Measurements from ENCODE around the gene PNLIPRP2. TPM values are rescaled to one million over a fixed set of nuclear protein-coding genes. Genes with fewer than 3 reads are reported as not detected.

The PNLIPRP2 gene
- total RNA-seq, 1 donor from 2014 or later: not detected

DNA sequence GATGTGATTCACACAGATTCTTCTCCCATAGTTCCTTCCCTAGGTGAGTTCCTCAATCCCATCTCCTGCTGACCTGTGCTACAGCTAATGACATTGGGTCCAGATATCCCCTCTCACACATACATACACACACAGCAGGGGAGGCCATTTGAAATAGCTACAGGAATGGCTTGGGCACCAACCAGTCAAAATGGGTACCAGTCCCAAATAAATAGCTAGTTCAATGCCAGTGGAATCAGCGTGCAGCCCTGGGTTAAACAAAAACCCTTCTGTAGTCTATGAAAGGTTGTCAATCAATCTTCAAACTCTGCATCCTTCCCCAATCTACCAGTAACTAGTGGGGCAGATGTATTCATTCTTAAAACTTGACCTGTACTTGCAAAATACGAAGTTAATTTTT, 9.3 kb downstream of the PNLIPRP2 start:
- no peak for TF ChIP-seq EZH2 (IDR thresholded peaks at IDR 0.05; ENCODE audit: insufficient read depth, low read length)
- TF ChIP-seq, protein P1, sequence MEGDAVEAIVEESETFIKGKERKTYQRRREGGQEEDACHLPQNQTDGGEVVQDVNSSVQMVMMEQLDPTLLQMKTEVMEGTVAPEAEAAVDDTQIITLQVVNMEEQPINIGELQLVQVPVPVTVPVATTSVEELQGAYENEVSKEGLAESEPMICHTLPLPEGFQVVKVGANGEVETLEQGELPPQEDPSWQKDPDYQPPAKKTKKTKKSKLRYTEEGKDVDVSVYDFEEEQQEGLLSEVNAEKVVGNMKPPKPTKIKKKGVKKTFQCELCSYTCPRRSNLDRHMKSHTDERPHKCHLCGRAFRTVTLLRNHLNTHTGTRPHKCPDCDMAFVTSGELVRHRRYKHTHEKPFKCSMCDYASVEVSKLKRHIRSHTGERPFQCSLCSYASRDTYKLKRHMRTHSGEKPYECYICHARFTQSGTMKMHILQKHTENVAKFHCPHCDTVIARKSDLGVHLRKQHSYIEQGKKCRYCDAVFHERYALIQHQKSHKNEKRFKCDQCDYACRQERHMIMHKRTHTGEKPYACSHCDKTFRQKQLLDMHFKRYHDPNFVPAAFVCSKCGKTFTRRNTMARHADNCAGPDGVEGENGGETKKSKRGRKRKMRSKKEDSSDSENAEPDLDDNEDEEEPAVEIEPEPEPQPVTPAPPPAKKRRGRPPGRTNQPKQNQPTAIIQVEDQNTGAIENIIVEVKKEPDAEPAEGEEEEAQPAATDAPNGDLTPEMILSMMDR (IDR thresholded peaks at IDR 0.05; ENCODE audit: insufficient read depth, low read depth, low read length): no peak
- no peak for DNase-seq (ENCODE audit: low read depth)
- Mint-ChIP-seq H3K27me3 (ENCODE audit: low read depth, unreplicated experiment) (peaks cover 47% of the 10 kb centered on the region), H3K27ac (ENCODE audit: unreplicated experiment) (no peak overlapping the region), H3K4me3 (ENCODE audit: unreplicated experiment) (no peak overlapping the region), H3K36me3 (ENCODE audit: low read depth, unreplicated experiment) (no peaks in the 10 kb centered on the region), H3K9me3 (ENCODE audit: unreplicated experiment) (no peaks in the 10 kb centered on the region), H3K4me1 (ENCODE audit: low read depth, unreplicated experiment) (no peaks in the 10 kb centered on the region)
- Histone ChIP-seq H3K27me3 (ENCODE audit: insufficient read depth, low read length) (peaks cover 2% of the 10 kb centered on the region), H3K9me3 (ENCODE audit: insufficient read depth, low read depth, low read length) (no peaks in the 10 kb centered on the region), H3K36me3 (ENCODE audit: insufficient read depth, low read length) (no peaks in the 10 kb centered on the region), H3K9ac (ENCODE audit: low read length) (no peak overlapping the region), H3K27ac (ENCODE audit: low read depth, low read length) (no peak overlapping the region), H3K4me3 (ENCODE audit: insufficient read depth, low read depth, low read length) (no peak overlapping the region), H3K4me1 (ENCODE audit: insufficient read depth, low read length) (no peaks in the 10 kb centered on the region), H3K79me2 (ENCODE audit: insufficient read depth, low read length) (no peaks in the 10 kb centered on the region), H4K20me1 (ENCODE audit: insufficient read depth, low read length) (no peaks in the 10 kb centered on the region), H2AFZ (ENCODE audit: low read depth, low read length) (no peak overlapping the region), H3K4me2 (ENCODE audit: low read length) (no peak overlapping the region)
- no peak for FAIRE-seq

DNA sequence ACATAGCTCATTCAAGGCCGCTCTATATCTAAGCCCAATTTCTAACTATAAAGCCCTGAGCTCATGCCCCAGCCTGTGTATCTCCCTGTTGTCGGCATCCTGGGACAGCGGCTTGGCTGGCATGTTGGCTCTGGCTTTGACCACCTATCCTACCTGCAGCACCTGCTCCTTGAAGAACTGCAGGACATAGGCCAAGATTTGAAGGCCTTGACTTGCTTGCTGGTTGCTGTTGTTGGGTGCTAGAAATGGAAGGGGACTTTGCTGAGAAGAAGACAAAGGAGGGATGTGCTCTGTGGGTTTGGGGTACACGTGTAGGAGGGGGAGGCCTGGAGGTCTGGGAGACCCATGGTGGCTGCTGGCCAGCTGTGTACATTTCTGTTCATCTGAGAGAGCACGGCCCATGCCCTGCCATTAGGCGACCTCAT, 11.1 kb downstream of the PNLIPRP2 start:
- no peaks in the 10 kb centered on the region for H3K4me1 Mint-ChIP-seq (ENCODE audit: low read depth, unreplicated experiment)
- peaks cover 2% of the 10 kb centered on the region for H3K27me3 ChIP-seq (ENCODE audit: insufficient read depth, low read length)
- H3K4me2 ChIP-seq (ENCODE audit: low read length): no peak overlapping the region
- no peaks in the 10 kb centered on the region for H3K36me3 Mint-ChIP-seq (ENCODE audit: low read depth, unreplicated experiment)
- no peak overlapping the region for H3K27ac ChIP-seq (ENCODE audit: low read depth, low read length)
- H3K4me3 Mint-ChIP-seq (ENCODE audit: unreplicated experiment): no peak overlapping the region
- no peak overlapping the region for H3K27ac Mint-ChIP-seq (ENCODE audit: unreplicated experiment)
- peaks cover 37% of the 10 kb centered on the region for H3K27me3 Mint-ChIP-seq (ENCODE audit: low read depth, unreplicated experiment)
- no peaks in the 10 kb centered on the region for H3K9me3 Mint-ChIP-seq (ENCODE audit: unreplicated experiment)
- no peaks in the 10 kb centered on the region for H3K79me2 ChIP-seq (ENCODE audit: insufficient read depth, low read length)
- H3K4me1 ChIP-seq (ENCODE audit: insufficient read depth, low read length): no peaks in the 10 kb centered on the region
- DNase-seq (ENCODE audit: low read depth) (no peak), FAIRE-seq (no peak)
- no peak overlapping the region for H3K9ac ChIP-seq (ENCODE audit: low read length)
- TF ChIP-seq EZH2 (IDR thresholded peaks at IDR 0.05; ENCODE audit: insufficient read depth, low read length): no peak
- TF ChIP-seq, protein P1 (IDR thresholded peaks at IDR 0.05; ENCODE audit: insufficient read depth, low read depth, low read length): no peak
- no peak overlapping the region for H2AFZ ChIP-seq (ENCODE audit: low read depth, low read length)
- H4K20me1 ChIP-seq (ENCODE audit: insufficient read depth, low read length): no peaks in the 10 kb centered on the region
- H3K9me3 ChIP-seq (ENCODE audit: insufficient read depth, low read depth, low read length): no peaks in the 10 kb centered on the region
- no peak overlapping the region for H3K4me3 ChIP-seq (ENCODE audit: insufficient read depth, low read depth, low read length)
- H3K36me3 ChIP-seq (ENCODE audit: insufficient read depth, low read length): no peaks in the 10 kb centered on the region

DNA sequence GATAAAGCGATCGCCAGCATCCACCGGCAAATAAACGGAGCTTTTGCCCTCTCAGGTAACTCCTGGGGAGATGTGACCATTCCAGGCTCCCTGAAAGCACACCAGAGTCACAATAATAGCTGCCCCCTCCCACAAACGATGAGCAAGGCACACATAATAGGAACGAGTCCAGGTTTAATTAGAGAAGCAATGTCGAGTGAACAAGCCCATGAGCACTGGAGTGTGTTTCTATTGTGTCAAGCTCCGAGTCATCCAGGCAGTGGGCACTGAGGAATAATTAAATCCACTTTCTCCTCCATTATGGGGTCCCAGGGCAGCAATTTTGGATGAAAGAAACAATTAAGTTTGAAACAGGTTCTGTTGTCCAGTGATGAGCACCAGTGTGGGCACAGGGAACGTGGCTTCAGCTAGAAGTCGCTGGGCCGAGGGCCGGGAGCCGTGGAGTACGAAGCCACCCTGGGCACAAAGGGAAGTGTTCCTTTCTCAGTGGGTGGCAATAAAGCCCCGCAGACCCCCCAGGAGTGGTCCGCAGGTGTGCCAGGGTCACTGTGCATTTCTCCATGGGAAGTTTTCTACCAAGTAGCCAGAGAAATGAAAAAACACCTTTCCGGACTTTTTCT, 12.0 kb downstream of the PNLIPRP2 start:
- H4K20me1 ChIP-seq (ENCODE audit: insufficient read depth, low read length): no peaks in the 10 kb centered on the region
- FAIRE-seq (no peak), DNase-seq (ENCODE audit: low read depth) (no peak)
- H3K4me1 ChIP-seq (ENCODE audit: insufficient read depth, low read length): no peaks in the 10 kb centered on the region
- Mint-ChIP-seq H3K27ac (ENCODE audit: unreplicated experiment) (no peak overlapping the region), H3K4me3 (ENCODE audit: unreplicated experiment) (no peak overlapping the region), H3K4me1 (ENCODE audit: low read depth, unreplicated experiment) (no peaks in the 10 kb centered on the region), H3K9me3 (ENCODE audit: unreplicated experiment) (no peaks in the 10 kb centered on the region), H3K27me3 (ENCODE audit: low read depth, unreplicated experiment) (peaks cover 35% of the 10 kb centered on the region), H3K36me3 (ENCODE audit: low read depth, unreplicated experiment) (no peaks in the 10 kb centered on the region)
- no peaks in the 10 kb centered on the region for H3K79me2 ChIP-seq (ENCODE audit: insufficient read depth, low read length)
- H3K27me3 ChIP-seq (ENCODE audit: insufficient read depth, low read length): peaks cover 2% of the 10 kb centered on the region
- no peaks in the 10 kb centered on the region for H3K9me3 ChIP-seq (ENCODE audit: insufficient read depth, low read depth, low read length)
- H3K4me2 ChIP-seq (ENCODE audit: low read length): no peak overlapping the region
- H2AFZ ChIP-seq (ENCODE audit: low read depth, low read length): no peak overlapping the region
- H3K9ac ChIP-seq (ENCODE audit: low read length): no peak overlapping the region
- H3K4me3 ChIP-seq (ENCODE audit: insufficient read depth, low read depth, low read length): no peak overlapping the region
- no peaks in the 10 kb centered on the region for H3K36me3 ChIP-seq (ENCODE audit: insufficient read depth, low read length)
- no peak overlapping the region for H3K27ac ChIP-seq (ENCODE audit: low read depth, low read length)
- TF ChIP-seq, protein P1 (IDR thresholded peaks at IDR 0.05; ENCODE audit: insufficient read depth, low read depth, low read length): no peak
- no peak for TF ChIP-seq EZH2 (IDR thresholded peaks at IDR 0.05; ENCODE audit: insufficient read depth, low read length)
